GM19397 (cell line): ENCODE measurements around the gene TTC3.
"Not testable (repeated sequence)": the region's sequence is repeated elsewhere in the genome, so short reads cannot be mapped to it uniquely, and the experiment has no call there.

Experiments used
- ATAC-seq: cut with Tn5 transposase; IDR thresholded peaks from one replicate; pipeline ENCODE4 v1.9.1; 2021; ENCODE audit warnings: mild to moderate bottlenecking, moderate library complexity; ENCODE audit not compliant: unreplicated experiment

The TTC3 gene

GRCh38 chr21:37072988-37073416 is at the start of gene TTC3, which contains the start of gene PIGP:
Gene TTC3 (plus strand): TSS chr21:37073254. CDS start chr21:37087258, 14,004 bp downstream.
Gene PIGP (minus strand): TSS chr21:37073071. CDS start chr21:37072515, 556 bp downstream.
- ATAC-seq = peak; percentile 71

- no peak for ATAC-seq
Observed at GRCh38 chr21:37026499-37026898, 46.6 kb upstream of the TTC3 start.

- no peak for ATAC-seq
Observed at GRCh38 chr21:37028570-37028969, 44.5 kb upstream of the TTC3 start.

GRCh38 chr21:37030864-37031263 is 42.2 kb upstream of the TTC3 start:
- ATAC-seq = no peak

DNA sequence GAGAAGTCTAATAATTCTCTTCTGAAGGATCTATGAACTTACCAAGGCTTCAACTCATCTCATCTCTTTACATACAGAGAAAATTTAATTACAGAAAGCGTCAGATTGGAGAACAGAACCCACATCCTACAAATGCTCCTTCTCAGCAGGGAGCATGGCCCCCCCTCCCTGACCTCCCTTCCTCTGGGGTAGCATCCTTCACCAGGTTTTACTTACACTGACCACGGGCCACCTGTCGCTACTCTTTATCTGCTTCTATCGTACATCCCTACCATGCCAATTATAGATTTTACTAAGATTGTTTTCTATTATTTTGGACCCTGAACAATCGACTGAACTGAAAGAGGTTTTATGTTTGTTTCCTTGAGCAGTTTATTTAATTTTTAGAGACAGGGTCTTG is 40.8 kb upstream of the TTC3 start:
- ATAC-seq = no peak

- ATAC-seq = no peak
Observed at GRCh38 chr21:37032877-37033471, 40.1 kb upstream of the TTC3 start.

DNA sequence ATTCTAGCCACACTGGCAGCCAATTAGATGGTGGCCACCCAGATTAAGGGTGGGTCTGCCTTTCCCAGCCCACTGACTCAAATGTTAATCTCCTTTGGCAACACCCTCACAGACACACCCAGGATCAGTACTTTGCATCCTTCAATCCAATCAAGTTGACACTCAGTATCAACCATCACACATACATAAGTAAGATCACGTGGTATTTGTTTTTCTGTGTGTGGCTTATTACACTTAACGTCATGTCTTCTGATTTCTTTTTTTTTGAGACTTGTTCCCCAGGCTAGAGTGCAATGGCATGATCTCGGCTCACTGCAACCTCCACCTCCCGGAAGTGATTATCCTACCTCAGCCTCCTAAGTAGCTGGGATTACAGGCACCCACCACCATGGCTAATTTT is 38.7 kb upstream of the TTC3 start:
- ATAC-seq = not testable (repeated sequence)

DNA sequence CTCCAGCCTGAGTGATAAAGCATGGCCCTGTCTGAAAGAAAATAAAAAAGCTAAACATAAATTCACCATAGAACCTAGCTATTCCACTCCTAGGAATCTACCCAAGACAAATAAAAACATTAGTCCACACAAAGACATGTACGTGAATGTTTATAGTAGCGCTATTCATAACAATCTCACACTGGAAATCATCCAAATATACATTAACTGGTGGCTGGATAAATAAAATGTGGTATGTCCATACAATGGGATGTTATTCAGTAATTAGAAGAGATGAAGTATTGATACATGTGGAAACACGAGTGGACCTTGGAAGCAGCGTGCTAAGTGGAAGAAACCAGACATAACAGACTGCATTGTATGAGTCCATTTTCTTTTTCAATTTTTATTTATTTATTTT is 36.9 kb upstream of the TTC3 start:
- no peak for ATAC-seq

GRCh38 chr21:37039411-37040075 is 33.5 kb upstream of the TTC3 start:
- no peak for ATAC-seq

DNA sequence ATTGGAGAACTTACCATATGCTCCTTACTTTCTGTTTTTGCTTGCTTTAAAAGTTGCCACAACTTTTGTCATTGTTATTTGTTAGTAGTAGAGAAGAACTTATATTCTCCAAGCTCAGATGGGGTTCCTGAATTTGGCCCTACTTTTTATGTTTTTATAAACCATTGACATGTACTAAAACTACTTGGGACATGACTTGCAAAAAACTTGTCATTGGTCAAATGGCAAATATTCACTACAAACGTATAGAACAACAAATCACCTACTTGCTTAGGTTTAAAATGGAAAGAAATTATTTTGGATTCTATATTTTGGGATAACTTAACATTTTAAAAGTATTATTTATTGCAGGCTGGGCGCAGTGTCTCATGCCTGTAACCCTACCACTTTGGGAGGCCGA is 32.8 kb upstream of the TTC3 start:
- ATAC-seq = no peak

DNA sequence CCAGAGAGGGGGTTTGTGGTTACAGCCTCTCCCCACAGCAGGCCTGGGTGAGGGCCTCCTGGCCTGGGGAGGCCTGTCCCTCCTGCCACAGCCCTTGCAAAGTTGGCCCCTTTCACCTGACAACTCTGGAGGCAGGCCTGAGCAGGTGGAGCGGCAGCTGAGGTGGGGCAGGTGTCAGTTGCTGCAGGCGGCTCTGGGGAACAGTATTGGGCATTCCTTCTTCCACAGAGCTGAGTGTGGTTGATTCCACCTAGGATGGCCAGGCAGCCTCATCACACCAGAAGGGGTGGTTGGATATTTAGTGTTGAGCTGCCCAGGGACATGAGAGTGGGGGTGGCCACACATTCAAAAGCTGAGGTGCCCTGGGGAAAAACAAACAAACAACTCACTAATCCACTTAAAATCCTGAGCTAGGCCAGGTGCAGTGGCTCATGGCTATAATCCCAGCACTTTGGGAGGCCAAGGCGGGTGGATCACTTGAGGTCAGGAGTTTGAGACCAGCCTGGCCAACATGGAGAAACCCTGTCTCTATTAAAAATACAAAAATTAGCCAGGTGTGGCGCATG is 31.3 kb upstream of the TTC3 start:
- no peak for ATAC-seq

DNA sequence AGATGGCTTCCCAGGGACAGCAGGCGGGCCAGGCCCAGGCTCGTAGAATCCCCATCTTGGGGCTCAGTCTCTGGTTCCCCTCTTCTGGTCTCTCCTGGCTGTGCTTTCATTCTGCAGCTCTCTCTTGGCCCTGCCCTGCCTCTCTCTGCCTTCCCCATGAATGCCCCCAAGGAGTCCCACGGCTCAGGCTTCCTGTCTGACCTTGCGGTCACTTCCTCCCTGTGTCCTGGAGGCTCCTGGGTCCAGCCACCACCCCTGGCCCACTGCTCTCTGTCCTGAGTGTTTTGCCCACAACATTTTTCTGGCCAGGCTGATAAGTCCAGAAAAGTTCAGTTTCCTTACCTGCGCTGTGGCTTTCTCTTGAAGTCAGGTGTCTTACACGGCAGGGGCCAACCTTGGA is 29.2 kb upstream of the TTC3 start:
- no peak for ATAC-seq

GRCh38 chr21:37044643-37045042 is 28.4 kb upstream of the TTC3 start:
- ATAC-seq = no peak

DNA sequence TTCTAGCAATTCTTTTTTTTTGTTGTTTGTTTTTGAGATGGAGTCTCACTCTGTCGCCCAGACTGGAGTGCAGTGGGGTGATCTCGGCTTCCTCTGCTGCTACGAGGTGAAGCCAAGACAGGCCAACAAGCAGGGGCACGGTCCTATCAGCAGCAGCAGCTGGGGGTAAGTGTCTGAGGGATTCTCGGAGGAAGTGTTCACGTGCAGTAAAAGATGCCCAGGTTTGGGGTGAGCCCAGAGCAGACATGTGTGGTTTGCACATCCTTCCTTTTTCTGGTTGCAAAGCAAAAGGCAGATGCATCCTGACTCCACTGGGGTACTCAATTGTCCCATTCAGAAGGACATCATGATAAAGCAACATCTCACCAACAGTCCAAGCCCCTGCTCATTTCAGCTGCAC is 27.9 kb upstream of the TTC3 start:
- ATAC-seq = no peak

DNA sequence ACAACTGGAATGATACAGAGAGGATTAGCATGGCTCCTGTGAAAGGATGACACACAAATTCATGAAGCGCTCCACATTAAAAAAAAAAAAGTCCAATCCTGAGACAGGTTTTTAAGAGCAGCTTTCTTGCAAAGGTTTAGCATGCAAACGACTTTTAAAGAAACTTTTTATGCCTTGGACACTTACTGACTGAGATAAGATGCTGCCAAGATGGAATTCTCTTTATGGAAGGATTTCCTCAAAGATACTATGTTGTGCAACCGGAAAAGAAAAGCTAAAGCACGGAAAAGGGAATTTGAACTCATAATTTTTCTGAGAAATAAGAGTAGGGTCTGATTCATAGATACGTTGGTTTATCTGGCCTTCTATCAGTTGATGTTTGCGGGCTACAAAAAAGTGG is 27.5 kb upstream of the TTC3 start:
- ATAC-seq = no peak

DNA sequence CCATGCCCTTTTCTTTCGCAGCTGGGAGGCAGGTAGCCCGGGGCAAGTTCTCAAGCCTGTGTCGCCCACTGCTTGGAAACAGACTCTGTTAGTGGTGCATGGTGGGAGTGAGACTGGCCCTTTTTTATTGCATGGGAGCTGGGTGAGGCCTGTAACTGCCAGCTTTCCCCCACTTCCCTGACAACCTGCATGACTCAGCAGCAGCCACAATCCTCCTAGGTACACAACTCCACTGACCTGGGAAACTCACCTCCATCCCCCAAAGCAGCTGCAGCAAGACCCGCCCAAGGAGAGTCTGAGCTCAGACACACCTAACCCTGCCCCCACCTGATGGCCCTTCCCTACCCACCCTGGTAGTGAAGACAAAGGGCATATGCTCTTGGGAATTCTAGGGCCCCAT is 26.0 kb upstream of the TTC3 start:
- no peak for ATAC-seq

GRCh38 chr21:37049741-37050140 is 23.3 kb upstream of the TTC3 start:
- ATAC-seq = not testable (repeated sequence)

- ATAC-seq = no peak
Observed at GRCh38 chr21:37055271-37055855, 17.7 kb upstream of the TTC3 start.

DNA sequence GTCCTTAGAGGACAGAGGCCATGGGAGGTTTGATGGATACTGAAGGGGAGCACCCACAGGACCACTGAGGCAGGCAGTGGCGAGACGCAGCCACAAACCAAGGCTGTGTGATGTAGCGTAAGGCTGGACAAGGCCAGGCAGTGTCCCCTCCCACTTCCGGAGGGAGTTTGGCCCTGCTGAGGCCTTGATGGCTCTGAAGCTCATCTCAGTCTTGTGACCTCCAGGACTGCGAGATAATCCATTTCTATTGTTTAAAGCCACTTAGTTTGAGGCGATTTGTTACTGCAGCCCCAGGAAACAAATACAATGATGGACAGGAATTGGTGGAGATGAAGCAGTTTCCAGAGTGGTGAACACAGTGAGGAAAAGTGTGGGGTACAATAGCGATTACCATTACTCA is 15.4 kb upstream of the TTC3 start:
- ATAC-seq = no peak

GRCh38 chr21:37058261-37058660 is 14.8 kb upstream of the TTC3 start:
- ATAC-seq = no peak

- no peak for ATAC-seq
Observed at GRCh38 chr21:37059181-37059580, 13.9 kb upstream of the TTC3 start.

DNA sequence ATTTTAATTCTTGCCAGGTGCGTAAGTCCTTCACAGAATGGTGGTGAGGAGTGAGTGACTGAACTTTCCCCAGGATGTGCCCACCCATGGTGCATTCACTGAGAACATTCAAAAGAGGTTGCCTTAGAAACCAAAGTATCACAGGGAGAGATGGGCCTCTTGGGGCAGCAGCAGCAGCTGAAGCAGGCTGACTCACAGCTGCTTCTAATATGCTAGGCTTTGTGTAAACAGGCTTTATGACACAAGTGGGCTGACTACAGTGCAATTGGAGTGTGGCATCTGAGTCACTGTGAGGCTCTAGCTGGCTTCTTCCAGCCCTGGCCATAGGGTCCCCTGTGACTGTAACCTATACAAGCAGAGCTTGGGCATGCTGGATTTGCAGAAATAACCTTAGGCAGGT is 12.8 kb upstream of the TTC3 start:
- no peak for ATAC-seq
